RPMI7951 (cell line): ENCODE measurements around the gene FAR2. TPM values are rescaled to one million over a fixed set of nuclear protein-coding genes. Genes with fewer than 3 reads are reported as not detected.

Source experiments
- total RNA-seq: library from RNA; depleted of rRNA; stranded (reverse); fragments of >200 nt; shearing (Covaris generic); gene quantifications from 2 replicates; pipeline ENCODE4 v1.2.3, GENCODE V29; 2014; rRNA removed

FAR2 gene
- total RNA-seq, 1 experiment from 2014 or later: 11.9 TPM

Other genes starting within 250 kb of the FAR2 start
- 109 and 131 TPM in 2 replicates for gene ERGIC2, start 231.9 kb downstream of the FAR2 start, total RNA-seq